ENCODE measurements around the gene LTBP1.
"Not testable (repeated sequence)": the region's sequence is repeated elsewhere in the genome, so short reads cannot be mapped to it uniquely, and the experiment has no call there.

The LTBP1 gene

DNA sequence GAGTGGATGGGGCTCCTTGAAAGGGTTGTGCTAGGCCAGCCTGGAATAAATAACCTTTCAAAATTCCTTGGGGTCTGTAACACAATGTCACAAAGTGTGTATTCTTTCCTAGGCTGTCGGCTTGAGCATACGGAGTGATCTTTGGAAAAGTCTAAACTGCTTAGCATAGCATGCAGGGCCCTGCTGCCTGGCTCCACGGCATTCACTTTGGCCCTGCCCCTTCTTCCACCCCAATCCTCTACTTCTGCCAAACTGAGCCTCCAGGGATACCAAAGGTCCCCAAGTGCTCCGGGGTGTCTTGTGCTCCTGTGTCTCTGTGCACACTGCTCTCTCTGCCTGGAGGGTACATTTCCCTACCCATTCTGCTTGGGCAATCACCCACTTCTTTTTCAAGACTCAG is 196.1 kb downstream of the LTBP1 start:
- no peaks in the 10 kb centered on the region for H3K36me3 Mint-ChIP-seq (ENCODE audit: insufficient read depth)
- H3K27ac Mint-ChIP-seq (ENCODE audit: low read depth): no peak overlapping the region
- no peaks in the 10 kb centered on the region for H3K4me1 Mint-ChIP-seq
- ATAC-seq (replicated peaks; ENCODE audit: extremely low read depth, poor library complexity, severe bottlenecking) (no peak), DNase-seq (ENCODE audit: low spot score in 2 of 2) (no peak)
- no peak overlapping the region for H3K4me3 Mint-ChIP-seq
- peaks cover 58% of the 10 kb centered on the region for H3K27me3 Mint-ChIP-seq
- H3K9me3 Mint-ChIP-seq: no peaks in the 10 kb centered on the region

- Mint-ChIP-seq H3K4me1 (no peaks in the 10 kb centered on the region), H3K4me3 (no peak overlapping the region), H3K9me3 (no peaks in the 10 kb centered on the region), H3K27ac (ENCODE audit: low read depth) (no peak overlapping the region), H3K27me3 (peaks cover 56% of the 10 kb centered on the region), H3K36me3 (ENCODE audit: insufficient read depth) (no peaks in the 10 kb centered on the region)
- DNase-seq (ENCODE audit: low spot score in 2 of 2) (no peak), ATAC-seq (replicated peaks; ENCODE audit: extremely low read depth, poor library complexity, severe bottlenecking) (no peak)
These were observed 197.5 kb downstream of the LTBP1 start for GRCh38 chr2:33144243-33144642.

- no peak overlapping the region for H3K4me3 Mint-ChIP-seq
- no peaks in the 10 kb centered on the region for H3K36me3 Mint-ChIP-seq (ENCODE audit: insufficient read depth)
- DNase-seq (ENCODE audit: low spot score in 2 of 2) (no peak), ATAC-seq (replicated peaks; ENCODE audit: extremely low read depth, poor library complexity, severe bottlenecking) (no peak)
- peaks cover 47% of the 10 kb centered on the region for H3K27me3 Mint-ChIP-seq
- H3K9me3 Mint-ChIP-seq: no peaks in the 10 kb centered on the region
- no peaks in the 10 kb centered on the region for H3K4me1 Mint-ChIP-seq
- no peak overlapping the region for H3K27ac Mint-ChIP-seq (ENCODE audit: low read depth)
These were observed 198.7 kb downstream of the LTBP1 start for GRCh38 chr2:33145459-33145858.

- H3K4me1 Mint-ChIP-seq: no peaks in the 10 kb centered on the region
These were observed 199.3 kb downstream of the LTBP1 start for GRCh38 chr2:33146102-33146501.

GRCh38 chr2:33153008-33153407 is 206.3 kb downstream of the LTBP1 start:
- Mint-ChIP-seq H3K27ac (ENCODE audit: low read depth) (no peak overlapping the region), H3K36me3 (ENCODE audit: insufficient read depth) (no peaks in the 10 kb centered on the region), H3K4me3 (no peak overlapping the region), H3K9me3 (no peaks in the 10 kb centered on the region), H3K27me3 (no peaks in the 10 kb centered on the region), H3K4me1 (no peaks in the 10 kb centered on the region)
- DNase-seq (ENCODE audit: low spot score in 2 of 2): no peak
- ATAC-seq (replicated peaks; ENCODE audit: extremely low read depth, poor library complexity, severe bottlenecking): no peak

More at GRCh38 chr2:33146102-33146501, 199.3 kb downstream of the LTBP1 start:
- Mint-ChIP-seq H3K27me3 (peaks cover 47% of the 10 kb centered on the region), H3K4me3 (no peak overlapping the region), H3K36me3 (ENCODE audit: insufficient read depth) (no peaks in the 10 kb centered on the region), H3K9me3 (no peaks in the 10 kb centered on the region), H3K27ac (ENCODE audit: low read depth) (no peak overlapping the region)
- no peak for ATAC-seq (replicated peaks; ENCODE audit: extremely low read depth, poor library complexity, severe bottlenecking)
- no peak for DNase-seq (ENCODE audit: low spot score in 2 of 2)

- Mint-ChIP-seq H3K9me3 (no peaks in the 10 kb centered on the region), H3K27ac (ENCODE audit: low read depth) (no peak overlapping the region), H3K27me3 (no peaks in the 10 kb centered on the region), H3K4me3 (no peak overlapping the region), H3K36me3 (ENCODE audit: insufficient read depth) (peaks cover 2% of the 10 kb centered on the region), H3K4me1 (no peaks in the 10 kb centered on the region)
- no peak for ATAC-seq (replicated peaks; ENCODE audit: extremely low read depth, poor library complexity, severe bottlenecking)
- no peak for DNase-seq (ENCODE audit: low spot score in 2 of 2)
These were observed 211.8 kb downstream of the LTBP1 start for GRCh38 chr2:33158482-33159003.

GRCh38 chr2:33160191-33160590 is 213.4 kb downstream of the LTBP1 start:
- DNase-seq (ENCODE audit: low spot score in 2 of 2) (no peak), ATAC-seq (replicated peaks; ENCODE audit: extremely low read depth, poor library complexity, severe bottlenecking) (no peak)
- no peaks in the 10 kb centered on the region for H3K9me3 Mint-ChIP-seq
- H3K36me3 Mint-ChIP-seq (ENCODE audit: insufficient read depth): peaks cover 2% of the 10 kb centered on the region
- H3K4me3 Mint-ChIP-seq: no peak overlapping the region
- H3K27ac Mint-ChIP-seq (ENCODE audit: low read depth): no peak overlapping the region
- H3K27me3 Mint-ChIP-seq: no peaks in the 10 kb centered on the region
- H3K4me1 Mint-ChIP-seq: no peaks in the 10 kb centered on the region

DNA sequence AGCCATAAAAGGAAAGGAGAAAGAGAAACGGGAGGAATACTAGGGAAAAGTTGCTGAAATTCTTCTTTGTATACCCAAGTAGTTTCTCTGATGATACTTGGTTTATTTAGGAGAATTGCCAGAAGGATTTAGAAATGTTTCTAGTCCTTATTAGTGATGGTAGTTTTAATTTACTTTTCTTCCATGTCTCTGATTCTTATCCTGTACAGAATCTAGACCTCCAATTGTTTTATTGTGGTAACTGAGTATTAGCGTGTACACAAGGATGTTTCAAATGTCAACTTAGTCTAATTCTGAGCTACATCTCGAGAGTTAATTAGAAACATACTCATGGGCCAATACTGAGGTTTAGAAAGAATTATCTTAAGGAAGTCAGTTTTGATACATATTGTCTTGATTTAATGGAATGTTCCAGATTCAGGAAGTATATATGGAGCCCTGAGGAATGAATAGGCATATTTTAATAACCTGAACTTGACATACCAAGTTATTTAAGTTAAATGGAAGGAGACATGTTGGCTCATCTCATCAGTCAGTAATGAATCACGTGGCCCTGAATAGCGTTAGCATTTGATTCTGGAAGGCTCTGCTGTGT is 219.6 kb downstream of the LTBP1 start:
- Mint-ChIP-seq H3K36me3 (ENCODE audit: insufficient read depth) (peaks cover 1% of the 10 kb centered on the region), H3K27ac (ENCODE audit: low read depth) (no peak overlapping the region), H3K4me3 (no peak overlapping the region), H3K4me1 (no peaks in the 10 kb centered on the region), H3K27me3 (no peaks in the 10 kb centered on the region), H3K9me3 (no peaks in the 10 kb centered on the region)
- DNase-seq (ENCODE audit: low spot score in 2 of 2) (no peak), ATAC-seq (replicated peaks; ENCODE audit: extremely low read depth, poor library complexity, severe bottlenecking) (no peak)

GRCh38 chr2:33167622-33168245 is 221.0 kb downstream of the LTBP1 start:
- no peaks in the 10 kb centered on the region for H3K27me3 Mint-ChIP-seq
- no peak overlapping the region for H3K27ac Mint-ChIP-seq (ENCODE audit: low read depth)
- DNase-seq (ENCODE audit: low spot score in 2 of 2): no peak

DNA sequence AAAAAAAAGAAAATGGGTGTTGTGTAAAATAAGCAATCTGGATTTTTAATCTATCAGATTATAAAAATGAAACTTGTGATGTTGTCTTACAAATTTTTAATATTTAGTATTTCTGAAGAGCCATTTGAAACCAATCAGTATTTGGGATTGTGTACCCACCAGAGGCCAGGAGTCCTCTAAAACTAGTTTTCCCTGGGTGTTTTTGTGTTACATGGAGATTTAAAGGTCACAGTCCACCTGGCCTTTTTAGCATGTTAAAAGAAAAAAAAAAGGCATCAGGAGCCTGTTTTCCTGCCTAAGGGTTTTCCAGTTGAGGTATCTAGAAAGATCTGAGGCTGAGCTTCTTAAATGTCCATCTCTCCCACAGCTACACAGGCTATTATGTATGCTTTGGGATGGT is 221.7 kb downstream of the LTBP1 start:
- ATAC-seq (replicated peaks; ENCODE audit: extremely low read depth, poor library complexity, severe bottlenecking) (no peak), DNase-seq (ENCODE audit: low spot score in 2 of 2) (no peak)
- Mint-ChIP-seq H3K9me3 (no peaks in the 10 kb centered on the region), H3K27ac (ENCODE audit: low read depth) (no peak overlapping the region), H3K4me3 (no peak overlapping the region), H3K27me3 (no peaks in the 10 kb centered on the region), H3K4me1 (no peaks in the 10 kb centered on the region), H3K36me3 (ENCODE audit: insufficient read depth) (no peaks in the 10 kb centered on the region)

More at GRCh38 chr2:33167622-33168245, 221.0 kb downstream of the LTBP1 start:
- H3K4me1 Mint-ChIP-seq: no peaks in the 10 kb centered on the region
- no peak overlapping the region for H3K4me3 Mint-ChIP-seq
- H3K36me3 Mint-ChIP-seq (ENCODE audit: insufficient read depth): no peaks in the 10 kb centered on the region
- no peak for ATAC-seq (replicated peaks; ENCODE audit: extremely low read depth, poor library complexity, severe bottlenecking)
- no peaks in the 10 kb centered on the region for H3K9me3 Mint-ChIP-seq

DNA sequence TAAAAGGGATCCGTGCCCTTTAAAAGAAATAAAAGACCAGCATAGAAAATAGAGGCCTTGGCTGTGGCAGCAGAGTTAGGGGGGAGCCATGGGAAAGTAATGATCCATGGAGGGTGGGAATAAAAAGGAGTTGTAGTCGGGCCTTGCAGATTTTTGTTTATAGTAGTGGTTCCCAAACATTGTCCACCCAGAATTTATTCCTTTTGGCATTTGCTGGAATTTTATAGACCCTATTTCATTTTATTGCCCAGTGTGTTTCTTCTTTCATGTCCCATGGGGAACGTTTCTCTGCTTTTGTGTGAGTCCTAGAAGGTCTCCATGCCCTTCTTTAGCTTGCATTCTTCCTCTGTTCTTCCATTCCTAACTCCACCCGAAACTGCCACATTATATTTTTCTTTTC is 222.2 kb downstream of the LTBP1 start:
- Mint-ChIP-seq H3K27ac (ENCODE audit: low read depth) (no peak overlapping the region), H3K27me3 (no peaks in the 10 kb centered on the region), H3K4me3 (no peak overlapping the region), H3K4me1 (no peaks in the 10 kb centered on the region), H3K36me3 (ENCODE audit: insufficient read depth) (no peaks in the 10 kb centered on the region), H3K9me3 (no peaks in the 10 kb centered on the region)
- ATAC-seq (replicated peaks; ENCODE audit: extremely low read depth, poor library complexity, severe bottlenecking) (no peak), DNase-seq (ENCODE audit: low spot score in 2 of 2) (no peak)

- ATAC-seq (replicated peaks; ENCODE audit: extremely low read depth, poor library complexity, severe bottlenecking): not testable (repeated sequence)
These were observed 223.5 kb downstream of the LTBP1 start for GRCh38 chr2:33170251-33170650.

DNA sequence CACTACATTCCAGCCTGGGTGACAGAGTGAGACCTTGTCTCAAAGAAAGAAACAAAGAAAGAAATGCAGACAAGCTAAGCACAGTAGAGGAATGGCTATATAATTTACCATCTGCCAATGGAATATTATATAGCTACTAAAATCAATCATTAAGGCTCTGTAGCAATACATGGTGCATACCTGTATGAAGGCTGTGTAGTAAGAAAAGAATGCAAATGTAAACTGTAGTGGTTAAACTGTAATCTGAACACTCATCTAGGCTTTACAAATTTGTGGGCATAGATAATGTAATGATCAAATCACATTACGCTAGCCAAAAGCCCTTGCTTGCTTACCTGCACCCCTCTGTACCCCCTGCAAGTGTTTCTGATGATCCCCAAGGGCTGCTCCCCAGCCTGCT is 230.9 kb downstream of the LTBP1 start:
- Mint-ChIP-seq H3K27me3 (no peaks in the 10 kb centered on the region), H3K4me1 (no peaks in the 10 kb centered on the region), H3K27ac (ENCODE audit: low read depth) (no peak overlapping the region), H3K4me3 (no peak overlapping the region), H3K36me3 (ENCODE audit: insufficient read depth) (no peaks in the 10 kb centered on the region), H3K9me3 (no peaks in the 10 kb centered on the region)
- DNase-seq (ENCODE audit: low spot score in 2 of 2): no peak
- ATAC-seq (replicated peaks; ENCODE audit: extremely low read depth, poor library complexity, severe bottlenecking): no peak

More at GRCh38 chr2:33170251-33170650, 223.5 kb downstream of the LTBP1 start:
- H3K27ac Mint-ChIP-seq (ENCODE audit: low read depth); H3K27me3 Mint-ChIP-seq; H3K9me3 Mint-ChIP-seq; H3K4me3 Mint-ChIP-seq; DNase-seq (ENCODE audit: low spot score in 2 of 2); H3K36me3 Mint-ChIP-seq (ENCODE audit: insufficient read depth); H3K4me1 Mint-ChIP-seq: not testable (repeated sequence)

All from central memory CD8-positive, alpha-beta T cell (primary cell).